B cell (primary cell): Measurements from ENCODE around the gene TCF3. TPM values are rescaled to one million over a fixed set of nuclear protein-coding genes. Genes with fewer than 3 reads are reported as not detected.

Experiments used
- ATAC-seq: fragments of 200-7000 bp; cut with Tn5 transposase; one replicate; pipeline ENCODE4 v1.10.0; 2021; ENCODE audit warnings: low read depth, mild to moderate bottlenecking, moderate number of reproducible peaks, moderate library complexity
- CTCF ChIA-PET: fragments of 350-600 bp; sonication (Branson Sonifier 250); formaldehyde crosslinking; loops from one replicate; lab custom pipeline; 2021; ENCODE audit warnings: antibody characterized with exemption, inconsistent platforms; lab: Charles Lee
- POLR2A ChIA-PET: fragments of 350-600 bp; sonication (Branson Sonifier 250); formaldehyde crosslinking; loops from one replicate; lab custom pipeline; 2021; ENCODE audit warnings: antibody characterized with exemption; lab: Charles Lee
- DNase-seq: peaks from one replicate; pipeline ENCODE4 v3.0.0; 2013
- H2AFZ ChIP-seq: 2 replicates; pipeline ENCODE4 v1.6.1; 2012; ENCODE audit warnings: mild to moderate bottlenecking, low read depth, low read length; ENCODE audit not compliant: insufficient read depth, poor library complexity, severe bottlenecking
- H3K27ac ChIP-seq, 2 donors: 1 replicate in 1 of 2; 2 replicates in 1 of 2; pipeline ENCODE4 v1.5.1; 2012 to 2013; ENCODE audit warnings: low read length in 2 of 2, mild to moderate bottlenecking in 2 of 2, moderate library complexity in 1 of 2
- H3K27me3 ChIP-seq, 4 experiments: fragments of 200-600 bp in 1 of 4; sonication (generic) in 1 of 4; replicated peaks in 1 of 4; 1 replicate in 2 of 4; 2 replicates in 2 of 4; pipeline versions ENCODE4 v1.6.1 to v1.7.0; 2013 to 2016; ENCODE audit warnings: low read length in 3 of 4, mild to moderate bottlenecking in 2 of 4, mixed read lengths in 1 of 4, moderate library complexity in 1 of 4; ENCODE audit not compliant: insufficient read depth in 4 of 4, control insufficient read depth in 3 of 4; ENCODE audit errors: control extremely low read depth in 1 of 4
- H3K36me3 ChIP-seq, 2 experiments: replicated peaks in 1 of 2; 1 replicate in 1 of 2; 2 replicates in 1 of 2; pipeline versions ENCODE4 v1.6.1 to v1.7.1; 2013; ENCODE audit warnings: low read length in 1 of 2; ENCODE audit not compliant: insufficient read depth in 2 of 2, control insufficient read depth in 1 of 2; ENCODE audit errors: control extremely low read depth in 1 of 2, extremely low read depth in 1 of 2
- H3K4me1 ChIP-seq, 2 donors: fragments of 200-600 bp in 1 of 2; sonication (generic) in 1 of 2; 1 replicate in 1 of 2; 2 replicates in 1 of 2; pipeline versions ENCODE4 v1.5.1 to v1.6.1; 2013 to 2017; ENCODE audit warnings: low read length in 2 of 2; ENCODE audit not compliant: control insufficient read depth in 2 of 2, insufficient read depth in 2 of 2
- H3K4me2 ChIP-seq: replicated peaks from 2 replicates; pipeline ENCODE3; 2012; ENCODE audit warnings: mild to moderate bottlenecking, low read depth, low read length; ENCODE audit not compliant: poor library complexity, severe bottlenecking
- H3K4me3 ChIP-seq, 5 experiments: fragments of 200-600 bp in 1 of 5; sonication (generic) in 1 of 5; 1 replicate in 3 of 5; 2 replicates in 2 of 5; pipeline versions ENCODE4 v1.5.1 to v1.7.0; 2011 to 2016; ENCODE audit warnings: low read length in 4 of 5, mild to moderate bottlenecking in 4 of 5, low read depth in 2 of 5, control low read depth in 1 of 5, moderate library complexity in 1 of 5; ENCODE audit not compliant: insufficient read depth in 1 of 5; ENCODE audit errors: control extremely low read depth in 1 of 5, extremely low read depth in 1 of 5
- H3K79me2 ChIP-seq: fragments of 200-600 bp; sonication (generic); one replicate; pipeline ENCODE4 v1.6.0; 2016; ENCODE audit warnings: low read length; ENCODE audit not compliant: control insufficient read depth, insufficient read depth
- H3K9ac ChIP-seq: fragments of 200-600 bp; sonication (generic); 2 replicates; pipeline ENCODE4 v1.6.1; 2017; ENCODE audit warnings: mild to moderate bottlenecking, low read length, moderate library complexity
- H3K9me3 ChIP-seq, 3 donors: one replicate each; pipeline versions ENCODE4 v1.6.1 to v1.7.1; 2013; ENCODE audit warnings: low read length in 2 of 3; ENCODE audit not compliant: control insufficient read depth in 2 of 3, insufficient read depth in 1 of 3; ENCODE audit errors: control extremely low read depth in 1 of 3
- H4K20me1 ChIP-seq: 2 replicates; pipeline ENCODE4 v1.6.0; 2012; ENCODE audit warnings: mild to moderate bottlenecking, low read length; ENCODE audit not compliant: insufficient read depth, control insufficient read depth, poor library complexity, severe bottlenecking
- H3K27ac Mint-ChIP-seq: one replicate; pipeline ENCODE4 v1.8.0; 2021; ENCODE audit warnings: mixed read lengths
- H3K27me3 Mint-ChIP-seq: one replicate; pipeline ENCODE4 v1.8.0; 2021; ENCODE audit warnings: mixed read lengths
- H3K4me1 Mint-ChIP-seq: one replicate; pipeline ENCODE4 v1.8.0; 2021; ENCODE audit warnings: mixed read lengths
- H3K4me3 Mint-ChIP-seq: one replicate; pipeline ENCODE4 v1.8.0; 2021; ENCODE audit warnings: mixed read lengths
- H3K9me3 Mint-ChIP-seq: one replicate; pipeline ENCODE4 v1.8.0; 2022; ENCODE audit warnings: mixed read lengths; ENCODE audit not compliant: insufficient read depth
- CTCF ChIP-seq: fragments of 200-600 bp; IDR thresholded peaks from one replicate; pipeline ENCODE4 v1.8.0; 2022; ENCODE audit warnings: antibody characterized with exemption, mild to moderate bottlenecking
- EZH2 ChIP-seq: IDR thresholded peaks from 2 replicates; pipeline ENCODE4 v1.6.1; 2012; ENCODE audit warnings: borderline replicate concordance, low read depth, mild to moderate bottlenecking, moderate library complexity, low read length; ENCODE audit not compliant: insufficient read depth, poor library complexity, severe bottlenecking
- WGBS: methylation state at CpG from one replicate; pipeline ENCODE4 v1.1.5; 2013; ENCODE audit warnings: missing lambda C conversion rate; ENCODE audit not compliant: insufficient coverage; 5-methylcytosine and 5-hydroxymethylcytosine counted together
- intact Hi-C: fragments of 100-400 bp; cut with micrococcal nuclease; formaldehyde crosslinking; loops from one replicate; pipeline ENCODE4 v1.10.0; 2022
- polyA plus RNA-seq: library from polyadenylated mRNA; depleted of rRNA; stranded (reverse); fragments of >200 nt; gene quantifications from 2 replicates; pipeline ENCODE4 v1.2.3, GENCODE V29; 2012
- total RNA-seq, 2 donors: library from RNA; stranded (reverse); fragments of 120-200 nt in 1 of 2; gene quantifications; 1 replicate in 1 of 2; 2 replicates in 1 of 2; pipeline versions ENCODE4 v1.2.3 to v1.2.4, GENCODE V29; 2013 to 2022

TCF3 gene
- total and polyA plus RNA-seq, 2 donors (not counting 1 experiment from before 2014, with no cell fraction given) = 278 to 588 TPM

GRCh38 chr19:1590641-1591397 is 61.6 kb downstream of the TCF3 start:
- POLR2A ChIA-PET = no interaction called here
- no peaks in the 10 kb centered on the region for H3K9me3 ChIP-seq
- H3K27ac ChIP-seq = peak overlapping the region in 1 of 2 donors; percentile 89
- peaks cover 24% of the 10 kb centered on the region for H3K4me1 Mint-ChIP-seq
- peak overlapping the region; percentile 87 for H3K9ac ChIP-seq
- H3K27ac Mint-ChIP-seq = peak overlapping the region; percentile 89
- no peaks in the 10 kb centered on the region for H3K9me3 Mint-ChIP-seq
- intact Hi-C loops = no loop called here
- H3K4me1 ChIP-seq = peaks cover 17 to 27% of the 10 kb centered on the region in 2 donors
- ATAC-seq (no peak), DNase-seq (peak; percentile 50)
- peak overlapping the region; percentile 92 for H3K4me3 Mint-ChIP-seq
- CTCF ChIA-PET = interaction anchor here (1.0 to 2.0 kb wide), 6 partner anchors 16 to 176 kb away, joined by 3 to 8 read pairs (median 6); no protein-coding TSS in a partner anchor
- H2AFZ ChIP-seq = no peak overlapping the region
- H3K4me3 ChIP-seq = peak overlapping the region in 4 of 5 experiments; percentile 69 to 89 (median 80)
- peak; percentile 39 for TF ChIP-seq CTCF
- no peak for TF ChIP-seq EZH2
- peaks cover 60% of the 10 kb centered on the region for H3K79me2 ChIP-seq
- peaks cover 46% of the 10 kb centered on the region for H4K20me1 ChIP-seq
- 18% methylated on average over 10 of the region's 10 CpGs for WGBS
- no peaks in the 10 kb centered on the region for H3K27me3 ChIP-seq
- no peaks in the 10 kb centered on the region for H3K27me3 Mint-ChIP-seq
- H3K4me2 ChIP-seq = peak overlapping the region; percentile 97
- H3K36me3 ChIP-seq = peaks cover 0 to 4% of the 10 kb centered on the region in 2 experiments

DNA sequence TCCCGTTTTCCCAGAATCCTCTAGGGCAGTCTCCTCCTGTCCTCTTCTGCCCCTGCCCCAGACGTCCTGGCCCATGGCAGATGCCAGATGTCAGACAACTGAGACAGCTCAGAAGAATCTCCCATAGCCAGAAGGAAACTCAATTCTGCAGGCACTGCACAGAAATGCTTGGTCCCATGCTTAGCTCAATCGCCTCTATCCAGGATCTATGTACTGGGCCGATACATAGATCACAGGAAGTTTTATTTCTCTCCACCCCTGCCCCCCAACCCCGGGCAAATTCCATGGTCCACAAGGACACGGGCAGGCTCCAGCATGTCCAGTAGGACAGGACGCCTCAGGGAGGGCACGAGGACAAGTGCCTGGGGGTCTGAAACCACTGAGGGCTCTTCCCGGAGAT is 64.5 kb downstream of the TCF3 start:
- no peak overlapping the region for H3K4me3 Mint-ChIP-seq
- Histone ChIP-seq H3K4me3 (no peak overlapping the region), H3K27ac (no peak overlapping the region), H3K9me3 (no peaks in the 10 kb centered on the region), H3K36me3 (peaks cover 0 to 17% of the 10 kb centered on the region in 2 experiments), H3K4me2 (no peak overlapping the region), H2AFZ (no peak overlapping the region), H4K20me1 (peaks cover 68% of the 10 kb centered on the region), H3K27me3 (no peaks in the 10 kb centered on the region), H3K9ac (no peak overlapping the region), H3K4me1 (peaks cover 14 to 19% of the 10 kb centered on the region in 2 donors), H3K79me2 (peaks cover 82% of the 10 kb centered on the region)
- H3K4me1 Mint-ChIP-seq = peaks cover 19% of the 10 kb centered on the region
- no peaks in the 10 kb centered on the region for H3K27me3 Mint-ChIP-seq
- ATAC-seq (no peak), DNase-seq (no peak)
- H3K27ac Mint-ChIP-seq = no peak overlapping the region
- POLR2A ChIA-PET = no interaction called here
- CTCF ChIA-PET = interaction anchor here (1.4 kb wide), 1 partner anchor 42 kb away, joined by 4 read pairs; no protein-coding TSS in a partner anchor
- WGBS = 95% methylated on average over 8 of the region's 9 CpGs
- intact Hi-C loops = no loop called here
- TF ChIP-seq EZH2 = no peak
- no peak for TF ChIP-seq CTCF
- H3K9me3 Mint-ChIP-seq = no peaks in the 10 kb centered on the region
